ENCODE results near the gene PDS5B. TPM values are rescaled to one million over a fixed set of nuclear protein-coding genes. Genes with fewer than 3 reads are reported as not detected.

Gene PDS5B
- total RNA-seq, 4 donors from 2014 or later, result 34.5 to 68.3 (median 40.7) TPM

DNA sequence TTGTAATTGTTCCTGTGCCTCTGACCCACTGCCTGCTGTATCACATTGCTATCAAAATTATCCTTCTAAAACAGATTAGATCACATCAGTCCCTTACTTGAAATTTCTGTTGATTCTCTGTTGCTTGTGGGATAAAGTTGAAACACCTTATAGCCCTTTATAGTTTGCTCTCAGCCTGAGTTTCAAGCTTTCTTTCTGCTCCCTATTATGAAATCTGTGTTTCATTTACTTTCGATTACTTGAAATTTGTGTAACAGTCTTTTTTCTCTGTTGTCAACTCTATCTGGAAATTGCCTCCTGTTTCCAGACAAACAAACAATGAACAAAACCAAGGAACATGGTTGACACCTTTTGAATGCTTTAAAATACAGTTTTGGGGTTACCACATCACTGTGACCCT lies 167.9 kb downstream of the PDS5B start:
- TF ChIP-seq, protein P1, sequence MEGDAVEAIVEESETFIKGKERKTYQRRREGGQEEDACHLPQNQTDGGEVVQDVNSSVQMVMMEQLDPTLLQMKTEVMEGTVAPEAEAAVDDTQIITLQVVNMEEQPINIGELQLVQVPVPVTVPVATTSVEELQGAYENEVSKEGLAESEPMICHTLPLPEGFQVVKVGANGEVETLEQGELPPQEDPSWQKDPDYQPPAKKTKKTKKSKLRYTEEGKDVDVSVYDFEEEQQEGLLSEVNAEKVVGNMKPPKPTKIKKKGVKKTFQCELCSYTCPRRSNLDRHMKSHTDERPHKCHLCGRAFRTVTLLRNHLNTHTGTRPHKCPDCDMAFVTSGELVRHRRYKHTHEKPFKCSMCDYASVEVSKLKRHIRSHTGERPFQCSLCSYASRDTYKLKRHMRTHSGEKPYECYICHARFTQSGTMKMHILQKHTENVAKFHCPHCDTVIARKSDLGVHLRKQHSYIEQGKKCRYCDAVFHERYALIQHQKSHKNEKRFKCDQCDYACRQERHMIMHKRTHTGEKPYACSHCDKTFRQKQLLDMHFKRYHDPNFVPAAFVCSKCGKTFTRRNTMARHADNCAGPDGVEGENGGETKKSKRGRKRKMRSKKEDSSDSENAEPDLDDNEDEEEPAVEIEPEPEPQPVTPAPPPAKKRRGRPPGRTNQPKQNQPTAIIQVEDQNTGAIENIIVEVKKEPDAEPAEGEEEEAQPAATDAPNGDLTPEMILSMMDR (IDR thresholded peaks at IDR 0.05; ENCODE audit: low read depth), result no peak

DNA sequence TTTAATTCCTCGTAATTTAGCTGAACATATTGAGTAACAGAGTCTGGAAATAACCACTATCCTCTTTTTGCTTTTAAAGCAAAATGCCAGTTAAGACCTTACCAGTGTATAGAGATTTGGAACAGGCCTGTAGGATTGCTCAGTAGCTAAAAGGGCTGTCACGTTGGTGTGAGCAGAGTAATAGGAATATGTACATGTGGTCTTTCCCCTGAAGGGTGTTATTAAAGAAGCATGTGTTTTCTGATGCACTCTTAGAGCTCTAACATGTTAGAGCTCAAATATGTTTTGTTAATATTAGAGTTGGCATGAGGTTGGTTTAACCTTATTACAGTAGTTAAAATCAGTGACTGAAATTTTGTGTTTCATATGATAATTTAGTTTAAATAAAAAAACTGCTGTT lies 172.9 kb downstream of the PDS5B start:
- TF ChIP-seq, protein P1 (IDR thresholded peaks at IDR 0.05; ENCODE audit: low read depth), result no peak

DNA sequence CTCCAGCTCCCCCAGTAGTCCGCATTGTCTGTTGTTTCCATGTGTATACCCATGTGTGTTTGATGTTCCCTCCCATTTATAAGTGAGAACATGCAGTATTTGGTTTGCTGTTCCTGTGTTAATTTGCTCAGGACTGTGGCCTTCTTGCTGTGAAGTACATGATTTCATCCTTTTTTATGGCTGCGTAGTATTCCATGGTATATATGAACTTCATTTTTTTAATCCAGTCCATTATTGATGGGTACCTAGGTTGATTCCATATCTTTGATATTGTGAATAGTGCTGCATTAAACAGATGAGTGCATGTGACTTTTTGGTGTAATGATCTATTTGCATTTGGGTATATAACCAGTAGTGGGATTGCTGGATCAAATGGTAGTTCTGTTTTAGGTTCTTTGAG lies 175.2 kb downstream of the PDS5B start:
- TF ChIP-seq, protein P1 (IDR thresholded peaks at IDR 0.05; ENCODE audit: low read depth), result no peak

DNA sequence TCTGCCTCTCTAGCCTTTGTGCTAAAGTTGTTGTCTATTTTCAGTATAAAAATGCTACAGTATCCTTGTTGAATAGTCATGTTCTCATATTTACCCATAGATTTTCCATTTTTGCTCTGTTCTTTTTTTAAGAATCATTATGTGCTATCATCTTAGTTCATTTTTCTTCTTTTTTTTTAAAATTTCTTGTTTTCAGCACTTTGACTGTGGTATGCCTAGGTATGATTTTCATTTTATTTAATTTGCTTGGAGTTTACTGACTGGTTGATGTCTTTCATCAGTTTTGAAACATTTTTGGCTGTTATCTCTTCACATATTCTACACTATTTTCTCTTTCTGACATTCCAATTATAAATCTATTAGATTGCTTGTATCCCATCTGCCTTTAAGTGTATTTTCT lies 192.9 kb downstream of the PDS5B start:
- TF ChIP-seq, protein P1 (IDR thresholded peaks at IDR 0.05; ENCODE audit: low read depth), result no peak

DNA sequence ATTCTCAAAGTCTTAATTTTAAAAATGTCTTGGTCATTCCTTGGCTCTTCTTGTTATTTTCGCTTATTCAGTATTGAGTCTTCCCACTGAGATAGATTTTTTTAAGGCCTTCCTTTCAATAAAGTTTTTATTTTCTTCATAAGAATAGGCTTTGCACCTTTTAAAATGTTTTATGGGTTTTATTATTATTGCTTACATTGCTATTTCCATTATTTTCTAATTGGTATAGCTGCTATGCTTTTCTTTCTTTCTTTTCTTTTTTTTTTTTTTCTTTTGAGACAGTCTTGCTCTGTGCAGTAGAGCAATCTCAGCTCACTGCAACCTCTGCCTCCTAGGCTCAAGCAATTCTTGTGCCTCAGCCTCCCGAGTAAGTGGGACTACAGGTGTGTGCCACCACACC lies 195.7 kb downstream of the PDS5B start:
- TF ChIP-seq, protein P1 (IDR thresholded peaks at IDR 0.05; ENCODE audit: low read depth), result no peak

DNA sequence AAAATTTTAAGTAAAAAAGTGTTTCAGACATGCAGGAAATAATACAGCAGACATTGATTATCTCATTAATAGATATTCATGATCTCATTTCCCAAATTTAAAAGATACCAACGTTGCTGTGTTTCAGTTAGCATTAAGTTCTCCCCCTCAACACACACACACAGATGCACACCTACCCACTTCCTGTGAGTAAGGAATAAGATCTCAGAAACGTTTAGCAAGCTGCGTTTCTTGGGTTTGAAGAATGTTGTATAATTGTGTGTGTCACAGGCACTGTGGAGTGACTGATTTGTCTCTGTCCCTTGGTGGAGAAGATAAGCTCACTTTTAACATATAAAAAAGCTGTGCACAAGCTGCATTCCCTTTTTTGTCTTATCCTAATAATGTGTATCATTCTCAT lies 196.8 kb downstream of the PDS5B start:
- TF ChIP-seq, protein P1 (IDR thresholded peaks at IDR 0.05; ENCODE audit: low read depth), result no peak

DNA sequence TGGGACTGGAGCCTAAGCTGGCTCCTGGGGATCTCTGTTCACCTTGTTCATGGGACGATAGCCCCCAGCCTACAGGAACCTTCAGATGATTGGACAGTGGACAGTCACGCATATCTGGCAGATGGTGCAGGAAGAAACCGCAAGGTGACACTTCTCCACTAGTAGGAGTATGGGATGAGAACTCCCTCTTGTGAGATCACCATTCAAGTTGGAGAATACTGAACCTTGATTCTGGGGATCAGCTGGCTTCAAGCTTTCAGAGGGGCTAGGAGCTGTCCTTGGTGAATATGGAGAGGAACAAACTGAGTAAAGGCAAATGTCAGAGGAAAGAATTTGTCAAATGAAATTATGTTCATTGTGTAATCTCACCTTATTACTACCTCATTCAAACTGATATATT lies 204.5 kb downstream of the PDS5B start:
- TF ChIP-seq, protein P1 (IDR thresholded peaks at IDR 0.05; ENCODE audit: low read depth), result no peak
